ENCODE data around the gene PCSK4. TPM values are rescaled to one million over a fixed set of nuclear protein-coding genes. Genes with fewer than 3 reads are reported as not detected.

PCSK4 gene
- total RNA-seq: 0.19 and 1.4 TPM in 2 replicates

GRCh38 chr19:1490311-1491113 lies at the start of gene PCSK4:
TSS of gene PCSK4 (minus strand) at chr19:1490350. CDS start at chr19:1490346, 4 bp downstream.

GRCh38 chr19:1523412-1524286 lies 33.5 kb upstream of the PCSK4 start, which contains the start of gene PLK5:
TSS of gene PLK5 (plus strand) at chr19:1524077. CDS start at chr19:1526997, 2,920 bp downstream.

GRCh38 chr19:1512671-1513498 lies 22.7 kb upstream of the PCSK4 start, which contains the start of gene ADAMTSL5:
TSS of gene ADAMTSL5 (minus strand) at chr19:1513019. CDS start at chr19:1510943, 2,076 bp downstream.

GRCh38 chr19:1491114-1491848 lies 1.1 kb upstream of the PCSK4 start, which contains the start of gene REEP6:
TSS of gene REEP6 (plus strand) at chr19:1491181. CDS start at chr19:1491270, 89 bp downstream.

GRCh38 chr19:1478934-1479707 lies 11.0 kb downstream of the PCSK4 start, which contains the start of gene C19orf25:
TSS of gene C19orf25 (minus strand) at chr19:1479215. CDS start at chr19:1478903, 312 bp downstream.

GRCh38 chr19:1449467-1450442 lies 40.4 kb downstream of the PCSK4 start, which contains the start of gene APC2:
TSS of gene APC2 (plus strand) at chr19:1450121. CDS start at chr19:1453002, 2,881 bp downstream.

GRCh38 chr19:1438035-1438932 lies 51.9 kb downstream of the PCSK4 start, which contains the start of gene RPS15:
TSS of gene RPS15 (plus strand) at chr19:1438396. CDS start at chr19:1438426, 30 bp downstream.

Other genes with a start within 250 kb of the PCSK4 start
- 11.8 and 29.1 TPM in 2 replicates for gene ATP5F1D, start 248.6 kb downstream of the PCSK4 start, total RNA-seq
- 8.7 and 22.4 TPM in 2 replicates for gene MIDN, start 241.8 kb downstream of the PCSK4 start, total RNA-seq
- 199 and 207 TPM in 2 replicates for gene CIRBP, start 221.0 kb downstream of the PCSK4 start, total RNA-seq
- gene FAM174C, start 214.8 kb downstream of the PCSK4 start, total RNA-seq: 22.8 and 24.2 TPM in 2 replicates
- gene EFNA2, start 204.5 kb downstream of the PCSK4 start, total RNA-seq: not detected in 2 replicates
- gene NDUFS7, start 106.4 kb downstream of the PCSK4 start, total RNA-seq: 47.6 and 53.3 TPM in 2 replicates
- gene GAMT, start 88.8 kb downstream of the PCSK4 start, total RNA-seq: 35.2 and 40.1 TPM in 2 replicates
- gene DAZAP1, start 82.8 kb downstream of the PCSK4 start, total RNA-seq: 42.3 and 80.3 TPM in 2 replicates
- gene RPS15, start 52.0 kb downstream of the PCSK4 start, total RNA-seq: 300 and 351 TPM in 2 replicates
- gene APC2, start 40.2 kb downstream of the PCSK4 start, total RNA-seq: 0.19 and 0.28 TPM in 2 replicates
- 21.3 and 23.7 TPM in 2 replicates for gene C19orf25, start 11.1 kb downstream of the PCSK4 start, total RNA-seq
- gene REEP6, start 831 bp upstream of the PCSK4 start, total RNA-seq: 1.2 and 2.8 TPM in 2 replicates
- gene ADAMTSL5, start 22.7 kb upstream of the PCSK4 start, total RNA-seq: 1.9 and 3.4 TPM in 2 replicates
- under 0.01 TPM in 1 of 2 replicates, not detected in the other for gene PLK5, start 33.7 kb upstream of the PCSK4 start, total RNA-seq
- gene MEX3D, start 78.0 kb upstream of the PCSK4 start, total RNA-seq: 40.9 and 42.0 TPM in 2 replicates
- 59.2 and 101 TPM in 2 replicates for gene MBD3, start 102.5 kb upstream of the PCSK4 start, total RNA-seq
- 58.1 and 76.7 TPM in 2 replicates for gene UQCR11, start 115.1 kb upstream of the PCSK4 start, total RNA-seq
- gene TCF3, start 162.3 kb upstream of the PCSK4 start, total RNA-seq: 34.4 and 71.9 TPM in 2 replicates